Non-pigmented ciliary epithelial cell (primary cell): ENCODE data around the gene RPS15.
"Not testable (repeated sequence)": the region's sequence is repeated elsewhere in the genome, so short reads cannot be mapped to it uniquely, and the experiment has no call there.

Source experiments
- DNase-seq: peaks from one replicate; pipeline ENCODE4 v3.0.0-alpha.2; 2010; ENCODE audit warnings: low read depth

Gene RPS15

GRCh38 chr19:1435378-1435989 is 2.7 kb upstream of the RPS15 start:
- no peak for DNase-seq

GRCh38 chr19:1437609-1438008 is 587 bp upstream of the RPS15 start:
- no peak for DNase-seq

GRCh38 chr19:1438933-1439354 is 748 bp downstream of the RPS15 start:
- no peak for DNase-seq

GRCh38 chr19:1439525-1440417 is 1.6 kb downstream of the RPS15 start:
- DNase-seq: not testable (repeated sequence)

- DNase-seq: no peak
Observed at GRCh38 chr19:1440418-1440801, 2.2 kb downstream of the RPS15 start.

GRCh38 chr19:1441022-1441426 is 2.8 kb downstream of the RPS15 start:
- no peak for DNase-seq

- DNase-seq: no peak
Observed at GRCh38 chr19:1441677-1442438, 3.7 kb downstream of the RPS15 start.

GRCh38 chr19:1445185-1445931 is 7.2 kb downstream of the RPS15 start:
- no peak for DNase-seq

- DNase-seq: no peak
Observed at GRCh38 chr19:1445932-1446712, 7.9 kb downstream of the RPS15 start.

- no peak for DNase-seq
Observed at GRCh38 chr19:1446713-1447481, 8.7 kb downstream of the RPS15 start.

GRCh38 chr19:1447504-1447903 is 9.3 kb downstream of the RPS15 start:
- DNase-seq: no peak

GRCh38 chr19:1447944-1448343 is 9.7 kb downstream of the RPS15 start:
- no peak for DNase-seq

GRCh38 chr19:1449467-1450442 is 11.6 kb downstream of the RPS15 start, which contains the start of gene APC2:
TSS of gene APC2 (plus strand) at chr19:1450121. CDS start at chr19:1453002, 2,881 bp downstream.
- DNase-seq: no peak

- DNase-seq: no peak
Observed at GRCh38 chr19:1450735-1451731, 12.8 kb downstream of the RPS15 start.

GRCh38 chr19:1451916-1452801 is 14.0 kb downstream of the RPS15 start:
- DNase-seq: no peak

GRCh38 chr19:1452802-1453524 is 14.8 kb downstream of the RPS15 start:
- no peak for DNase-seq
